Measurements from ENCODE around the gene AGBL1.
"Not testable (repeated sequence)": the region's sequence is repeated elsewhere in the genome, so short reads cannot be mapped to it uniquely, and the experiment has no call there.

Gene AGBL1

DNA sequence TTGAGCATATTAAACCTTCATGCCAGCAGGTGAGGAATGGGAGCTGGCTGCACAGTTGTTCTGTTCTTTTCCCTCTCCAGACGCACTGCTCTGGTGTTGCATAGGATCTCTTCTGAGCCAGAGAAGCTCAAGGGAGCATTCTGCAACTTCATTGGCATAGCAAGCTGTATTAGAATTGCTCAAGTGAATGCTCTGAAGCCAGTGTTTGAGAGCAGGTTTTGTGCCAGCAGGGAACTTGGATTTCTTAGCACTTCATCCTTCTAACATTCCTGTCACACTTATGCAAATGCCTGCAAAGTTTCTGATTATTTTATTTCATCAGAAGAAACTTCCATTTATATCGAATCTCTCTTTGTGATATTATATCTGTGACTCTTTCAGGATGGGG is 366.6 kb downstream of the AGBL1 start:
- Histone ChIP-seq H3K4me2 (ENCODE audit: low read depth, low read length, poor library complexity, severe bottlenecking) (no peak overlapping the region), H2AFZ (ENCODE audit: low read depth, low read length, severe bottlenecking) (no peak overlapping the region), H3K27me3 (ENCODE audit: low read length) (no peaks in the 10 kb centered on the region), H3K79me2 (ENCODE audit: insufficient read depth, low read length) (no peaks in the 10 kb centered on the region), H3K9ac (ENCODE audit: low read length) (no peak overlapping the region), H3K9me3 (ENCODE audit: insufficient read depth, low read length) (no peaks in the 10 kb centered on the region), H3K36me3 (ENCODE audit: low read length) (no peaks in the 10 kb centered on the region), H3F3A (ENCODE audit: insufficient read depth) (no peaks in the 10 kb centered on the region), H3K9me2 (replicated peaks; ENCODE audit: insufficient read depth, low read length) (no peaks in the 10 kb centered on the region), H3K27ac (ENCODE audit: low read depth, low read length) (no peak overlapping the region), H3K4me3 (ENCODE audit: insufficient read depth, low read length, poor library complexity, severe bottlenecking) (no peak overlapping the region), H4K20me1 (ENCODE audit: low read depth, low read length) (no peaks in the 10 kb centered on the region)
- no peak for TF ChIP-seq EZH2phosphoT487 (conservative IDR thresholded peaks at IDR 0.05; ENCODE audit: low read length)
- TF ChIP-seq, protein P1, sequence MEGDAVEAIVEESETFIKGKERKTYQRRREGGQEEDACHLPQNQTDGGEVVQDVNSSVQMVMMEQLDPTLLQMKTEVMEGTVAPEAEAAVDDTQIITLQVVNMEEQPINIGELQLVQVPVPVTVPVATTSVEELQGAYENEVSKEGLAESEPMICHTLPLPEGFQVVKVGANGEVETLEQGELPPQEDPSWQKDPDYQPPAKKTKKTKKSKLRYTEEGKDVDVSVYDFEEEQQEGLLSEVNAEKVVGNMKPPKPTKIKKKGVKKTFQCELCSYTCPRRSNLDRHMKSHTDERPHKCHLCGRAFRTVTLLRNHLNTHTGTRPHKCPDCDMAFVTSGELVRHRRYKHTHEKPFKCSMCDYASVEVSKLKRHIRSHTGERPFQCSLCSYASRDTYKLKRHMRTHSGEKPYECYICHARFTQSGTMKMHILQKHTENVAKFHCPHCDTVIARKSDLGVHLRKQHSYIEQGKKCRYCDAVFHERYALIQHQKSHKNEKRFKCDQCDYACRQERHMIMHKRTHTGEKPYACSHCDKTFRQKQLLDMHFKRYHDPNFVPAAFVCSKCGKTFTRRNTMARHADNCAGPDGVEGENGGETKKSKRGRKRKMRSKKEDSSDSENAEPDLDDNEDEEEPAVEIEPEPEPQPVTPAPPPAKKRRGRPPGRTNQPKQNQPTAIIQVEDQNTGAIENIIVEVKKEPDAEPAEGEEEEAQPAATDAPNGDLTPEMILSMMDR (IDR thresholded peaks at IDR 0.05; ENCODE audit: insufficient read depth, low read length, poor library complexity, severe bottlenecking) = no peak

DNA sequence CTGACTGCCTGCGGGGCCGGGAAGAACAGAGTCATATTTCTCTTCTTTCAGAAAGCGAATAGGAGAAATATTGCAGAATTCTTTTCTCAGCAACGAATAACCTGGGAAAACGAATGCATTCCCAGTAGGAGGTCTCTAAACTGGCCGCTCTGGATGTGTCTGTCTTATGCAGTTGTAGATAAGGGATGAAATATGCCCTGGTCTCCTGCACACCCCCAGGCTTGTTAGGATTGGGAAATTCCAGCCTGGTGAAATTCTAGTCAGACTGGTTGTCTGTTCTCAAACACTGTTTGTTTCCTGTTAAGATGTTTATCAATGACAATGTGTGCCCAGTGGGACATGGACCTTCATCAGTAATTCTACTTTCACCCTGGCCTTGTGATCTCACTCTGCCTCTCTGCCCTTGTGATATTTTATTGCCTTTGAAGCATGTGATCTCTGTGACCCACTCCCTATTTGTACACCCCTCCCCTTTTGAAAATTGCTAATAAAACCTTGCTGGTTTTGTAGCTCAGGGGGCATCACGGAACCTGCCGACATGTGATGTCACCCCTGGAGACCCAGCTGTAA is 385.9 kb downstream of the AGBL1 start:
- not testable (repeated sequence) for H3K36me3 ChIP-seq (ENCODE audit: low read length); H3K9me3 ChIP-seq (ENCODE audit: insufficient read depth, low read length); H3F3A ChIP-seq (ENCODE audit: insufficient read depth)

DNA sequence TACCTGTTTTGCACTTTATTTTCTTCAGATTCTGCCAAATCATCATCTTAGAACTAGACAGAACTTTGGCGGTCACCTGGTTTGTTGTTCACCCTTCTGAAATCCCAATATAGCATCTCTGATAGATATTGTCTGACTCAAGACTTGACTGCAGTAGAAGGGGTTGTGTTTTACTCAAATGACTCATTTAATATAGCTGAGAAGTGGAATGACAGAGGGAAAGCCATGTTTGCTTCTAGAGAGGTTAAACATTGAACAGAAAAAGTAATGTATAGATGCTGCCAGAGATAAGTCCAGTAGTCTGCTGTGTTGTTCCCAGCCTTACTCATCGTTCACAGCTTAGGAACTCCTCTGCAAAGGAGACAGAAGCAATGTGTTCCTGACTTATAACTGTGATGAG is 402.0 kb downstream of the AGBL1 start:
- Histone ChIP-seq H3K9me2 (replicated peaks; ENCODE audit: insufficient read depth, low read length) (no peaks in the 10 kb centered on the region), H3K36me3 (ENCODE audit: low read length) (no peaks in the 10 kb centered on the region), H3K9ac (ENCODE audit: low read length) (no peak overlapping the region), H3K4me2 (ENCODE audit: low read depth, low read length, poor library complexity, severe bottlenecking) (no peak overlapping the region), H3K4me3 (ENCODE audit: insufficient read depth, low read length, poor library complexity, severe bottlenecking) (no peak overlapping the region), H3K79me2 (ENCODE audit: insufficient read depth, low read length) (no peaks in the 10 kb centered on the region), H3K27me3 (ENCODE audit: low read length) (no peaks in the 10 kb centered on the region), H4K20me1 (ENCODE audit: low read depth, low read length) (no peaks in the 10 kb centered on the region), H3K9me3 (ENCODE audit: insufficient read depth, low read length) (no peaks in the 10 kb centered on the region), H2AFZ (ENCODE audit: low read depth, low read length, severe bottlenecking) (no peak overlapping the region), H3F3A (ENCODE audit: insufficient read depth) (no peaks in the 10 kb centered on the region), H3K27ac (ENCODE audit: low read depth, low read length) (no peak overlapping the region)
- TF ChIP-seq, protein P1 (IDR thresholded peaks at IDR 0.05; ENCODE audit: insufficient read depth, low read length, poor library complexity, severe bottlenecking) = no peak
- TF ChIP-seq EZH2phosphoT487 (conservative IDR thresholded peaks at IDR 0.05; ENCODE audit: low read length) = no peak

More for the DNA sequence above, 385.9 kb downstream of the AGBL1 start:
- not testable (repeated sequence) for H3K4me3 ChIP-seq (ENCODE audit: insufficient read depth, low read length, poor library complexity, severe bottlenecking); H3K27me3 ChIP-seq (ENCODE audit: low read length); H4K20me1 ChIP-seq (ENCODE audit: low read depth, low read length); H3K4me2 ChIP-seq (ENCODE audit: low read depth, low read length, poor library complexity, severe bottlenecking); H3K27ac ChIP-seq (ENCODE audit: low read depth, low read length); H2AFZ ChIP-seq (ENCODE audit: low read depth, low read length, severe bottlenecking); H3K79me2 ChIP-seq (ENCODE audit: insufficient read depth, low read length); H3K9ac ChIP-seq (ENCODE audit: low read length); H3K9me2 ChIP-seq (replicated peaks; ENCODE audit: insufficient read depth, low read length)

DNA sequence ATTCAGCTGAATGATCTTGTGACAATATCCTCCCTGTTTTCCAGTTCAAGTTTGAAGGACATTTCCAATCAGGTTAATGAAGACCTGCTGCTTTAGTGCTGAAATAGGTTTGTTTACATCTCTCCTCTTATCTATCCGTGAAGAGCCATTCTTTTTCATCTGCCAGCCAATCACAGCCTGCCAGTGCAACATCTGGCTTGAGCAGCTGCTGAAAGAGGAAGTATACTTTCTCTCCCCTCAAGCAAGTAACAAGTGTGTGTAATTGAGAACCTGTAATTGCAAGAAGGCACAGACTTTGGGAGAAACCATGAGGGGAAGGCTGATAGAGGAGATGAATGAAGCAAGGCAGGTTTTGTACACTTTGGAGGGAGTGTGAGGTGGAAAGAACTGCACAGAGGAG is 404.3 kb downstream of the AGBL1 start:
- no peaks in the 10 kb centered on the region for H4K20me1 ChIP-seq (ENCODE audit: low read depth, low read length)
- H3K4me2 ChIP-seq (ENCODE audit: low read depth, low read length, poor library complexity, severe bottlenecking) = no peak overlapping the region
- TF ChIP-seq, protein P1 (IDR thresholded peaks at IDR 0.05; ENCODE audit: insufficient read depth, low read length, poor library complexity, severe bottlenecking) = no peak
- no peak for TF ChIP-seq EZH2phosphoT487 (conservative IDR thresholded peaks at IDR 0.05; ENCODE audit: low read length)

More for the DNA sequence above, 404.3 kb downstream of the AGBL1 start:
- H3K9ac ChIP-seq (ENCODE audit: low read length) = no peak overlapping the region
- no peaks in the 10 kb centered on the region for H3K36me3 ChIP-seq (ENCODE audit: low read length)
- no peaks in the 10 kb centered on the region for H3K27me3 ChIP-seq (ENCODE audit: low read length)
- no peak overlapping the region for H3K4me3 ChIP-seq (ENCODE audit: insufficient read depth, low read length, poor library complexity, severe bottlenecking)
- no peaks in the 10 kb centered on the region for H3K9me2 ChIP-seq (replicated peaks; ENCODE audit: insufficient read depth, low read length)
- H3K27ac ChIP-seq (ENCODE audit: low read depth, low read length) = no peak overlapping the region
- no peaks in the 10 kb centered on the region for H3K9me3 ChIP-seq (ENCODE audit: insufficient read depth, low read length)
- H3K79me2 ChIP-seq (ENCODE audit: insufficient read depth, low read length) = no peaks in the 10 kb centered on the region
- no peaks in the 10 kb centered on the region for H3F3A ChIP-seq (ENCODE audit: insufficient read depth)
- no peak overlapping the region for H2AFZ ChIP-seq (ENCODE audit: low read depth, low read length, severe bottlenecking)

Data from SU-DHL-6 (cell line).